OCI-LY1 (cell line): ENCODE data around the gene ROBO1.

Experiments
- CTCF ChIP-seq: fragments of 200-600 bp; sonication (generic), shearing (Covaris generic); IDR thresholded peaks from 2 replicates; pipeline ENCODE4 v1.5.1; 2017; ENCODE audit warnings: mild to moderate bottlenecking, antibody characterized with exemption, low read length, moderate library complexity, mixed read lengths
- EZH2 ChIP-seq: fragments of 200-600 bp; sonication (generic), shearing (Covaris generic); IDR thresholded peaks from 2 replicates; pipeline ENCODE4 v1.8.0; 2017; ENCODE audit warnings: borderline replicate concordance, mixed run types, mild to moderate bottlenecking, antibody characterized with exemption, low read length, moderate library complexity, mixed read lengths

- no peak for TF ChIP-seq CTCF
- TF ChIP-seq EZH2, result no peak
Observed at GRCh38 chr3:78871048-78871447, 896.8 kb downstream of the ROBO1 start.
